Stimulated activated CD8-positive, alpha-beta memory T cell treated with anti-CD3 and anti-CD28 coated beads, Interleukin-2, amount 100 ng/mL, for 48 hours (primary cell): ENCODE results near the gene HAGHL.
"Not testable (repeated sequence)": the region's sequence is repeated elsewhere in the genome, so short reads cannot be mapped to it uniquely, and the experiment has no call there.

ENCODE experiments used
- DNase-seq, 2 donors: peaks; one replicate each; pipeline ENCODE4 v3.0.0-alpha.2; 2020; ENCODE audit warnings: low read depth in 2 of 2

The HAGHL gene

GRCh38 chr16:772959-773358 lies 46.1 kb downstream of the HAGHL start:
- no peak for DNase-seq

GRCh38 chr16:774086-775001 lies 47.4 kb downstream of the HAGHL start:
- no peak for DNase-seq

DNA sequence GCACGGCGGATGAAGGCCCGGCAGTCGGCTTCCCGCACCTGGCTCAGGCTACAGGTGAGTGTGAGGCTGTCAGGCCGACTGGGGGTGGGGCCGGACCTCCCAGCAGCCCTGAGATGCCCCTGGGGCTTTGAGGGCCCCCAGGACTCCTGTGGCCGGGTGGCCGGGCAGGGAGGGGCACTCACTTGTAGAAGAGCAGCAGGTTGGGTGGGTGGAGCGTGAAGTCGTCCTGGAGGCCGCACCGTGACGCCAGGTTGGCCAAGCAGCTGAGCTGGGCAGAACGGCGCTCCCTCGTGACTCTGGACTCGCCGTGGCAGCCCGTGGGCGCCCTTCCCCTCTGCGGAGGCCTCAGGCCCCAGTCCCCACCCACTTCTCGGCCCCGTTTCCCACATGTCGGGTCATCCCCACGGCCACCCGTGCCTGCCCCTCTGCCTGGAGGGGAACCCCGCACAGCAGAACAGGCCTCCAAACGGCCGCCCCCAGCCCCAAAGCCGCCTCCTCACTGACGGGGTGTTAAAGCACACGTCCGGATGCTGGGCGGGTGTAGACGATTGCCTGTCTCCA lies 48.4 kb downstream of the HAGHL start:
- DNase-seq: no peak

DNA sequence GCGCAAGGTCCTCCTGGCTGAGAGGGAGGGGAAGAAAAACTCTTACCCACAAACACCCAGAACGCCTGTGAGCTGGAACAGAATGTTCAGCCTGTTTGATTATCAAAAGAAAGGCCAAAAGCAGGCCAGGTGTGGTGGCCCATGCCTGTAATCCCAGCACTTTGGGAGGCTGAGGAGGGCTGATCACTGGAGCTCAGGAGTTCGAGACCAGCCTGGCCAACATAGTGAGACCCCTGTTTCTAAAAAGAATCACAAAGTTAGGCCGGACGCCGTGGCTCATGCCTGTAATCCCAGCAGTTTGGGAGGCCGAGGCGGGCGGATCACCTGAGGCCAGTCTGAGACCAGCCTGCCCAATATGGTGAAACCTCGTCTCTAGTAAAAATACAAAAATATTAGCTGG lies 49.4 kb downstream of the HAGHL start:
- not testable (repeated sequence) for DNase-seq

DNA sequence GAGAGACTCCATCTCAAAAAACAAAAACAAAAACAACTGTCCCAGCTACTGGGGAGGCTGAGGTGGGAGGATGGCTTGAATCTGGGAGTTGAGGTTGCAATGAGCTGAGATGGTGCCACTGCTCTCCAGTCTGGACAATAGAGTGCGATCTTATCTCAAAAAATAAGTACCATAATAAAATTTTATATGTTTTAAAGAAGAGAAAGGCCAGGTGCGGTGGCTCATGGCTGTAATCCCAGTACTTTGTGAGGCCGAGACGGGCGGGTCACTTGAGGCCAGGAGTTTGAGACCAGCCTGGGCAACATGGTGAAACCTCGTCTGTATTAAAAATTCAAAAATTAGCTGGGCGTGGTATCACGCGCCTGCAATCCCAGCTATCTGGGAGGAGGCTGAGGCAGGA lies 49.9 kb downstream of the HAGHL start:
- no peak for DNase-seq

DNA sequence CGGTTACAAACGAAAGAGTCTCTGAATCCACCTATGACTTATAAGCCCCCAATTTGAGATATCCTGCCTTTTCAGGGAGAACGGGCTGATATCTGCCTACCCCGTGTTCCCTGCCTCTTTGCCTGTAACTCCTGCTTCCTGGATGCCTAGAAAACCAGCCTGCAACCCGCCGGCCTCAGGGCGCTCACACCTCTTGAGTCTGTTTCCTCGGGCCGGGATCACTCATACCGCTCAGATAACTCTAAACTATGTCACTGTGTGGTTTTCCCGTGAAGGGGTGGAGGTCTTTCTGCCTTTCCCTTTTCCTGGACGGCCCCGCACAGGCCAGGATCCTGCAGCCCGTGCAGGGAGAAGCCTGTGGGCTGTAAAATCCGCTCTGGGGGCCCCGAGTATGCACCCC lies 50.9 kb downstream of the HAGHL start:
- no peak for DNase-seq

DNA sequence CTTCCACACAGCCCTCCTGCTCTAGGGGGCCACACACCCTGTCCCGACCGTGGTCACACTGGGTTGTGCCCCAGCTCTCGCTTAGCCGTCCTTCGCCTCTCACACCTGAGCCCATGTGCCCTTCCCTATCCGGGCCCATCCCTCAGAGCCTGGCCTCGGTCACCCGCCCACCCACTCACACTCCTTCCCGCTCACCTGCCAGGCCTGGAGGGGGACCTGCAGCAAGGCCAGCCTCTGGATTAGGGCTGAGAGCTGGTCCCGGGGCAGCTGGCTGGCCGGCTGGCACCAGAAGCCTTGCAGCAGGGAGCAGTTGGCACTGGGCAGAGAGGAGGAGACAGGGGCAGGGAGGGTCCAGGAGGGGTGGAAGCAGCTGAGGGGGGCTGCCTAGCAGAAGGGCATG lies 51.5 kb downstream of the HAGHL start:
- no peak for DNase-seq

DNA sequence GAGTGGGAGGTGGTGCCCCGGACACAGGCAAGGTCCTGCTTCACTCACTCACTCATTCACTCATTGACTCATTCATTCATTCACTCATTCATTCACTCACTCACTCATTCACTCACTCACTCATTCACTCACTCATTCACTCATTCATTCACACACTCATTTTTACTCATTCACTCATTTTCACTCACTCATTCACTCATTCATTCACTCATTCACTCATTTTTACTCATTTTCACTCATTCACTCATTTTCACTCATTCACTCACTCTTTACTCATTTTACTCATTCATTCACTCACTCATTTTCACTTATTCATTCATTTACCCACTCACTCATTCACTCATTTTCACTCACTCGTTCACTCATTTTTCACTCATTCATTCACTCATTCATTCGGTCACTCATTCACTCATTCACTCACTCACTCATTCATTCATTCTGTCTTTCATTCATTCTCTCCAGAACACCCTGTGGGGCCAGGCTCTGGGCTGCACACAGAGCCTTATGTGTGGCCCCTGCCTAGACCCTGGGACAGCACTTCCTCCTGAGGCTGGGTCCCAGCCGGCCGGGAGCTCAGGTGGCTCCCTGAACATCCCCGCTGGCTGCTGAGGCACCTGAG lies 52.1 kb downstream of the HAGHL start:
- DNase-seq: no peak
